COR-L47 (cell line): ENCODE measurements around the gene RPP40.

Experiments
- DNase-seq: peaks from one replicate; lab custom pipeline; 2025; lab: John Stamatoyannopoulos, UW

Gene RPP40

GRCh38 chr6:4969609-4970285 is 34.1 kb downstream of the RPP40 start:
- no peak for DNase-seq

GRCh38 chr6:4967301-4968030 is 36.4 kb downstream of the RPP40 start:
- DNase-seq = no peak

GRCh38 chr6:4965562-4966389 is 38.1 kb downstream of the RPP40 start:
- DNase-seq = no peak

- DNase-seq = no peak
Measured at GRCh38 chr6:4964675-4965561, 38.9 kb downstream of the RPP40 start.

- DNase-seq = no peak
Measured at GRCh38 chr6:4962905-4963304, 40.9 kb downstream of the RPP40 start.

- DNase-seq = no peak
Measured at GRCh38 chr6:4961322-4962168, 42.3 kb downstream of the RPP40 start.

- no peak for DNase-seq
Measured at GRCh38 chr6:4958624-4959023, 45.2 kb downstream of the RPP40 start.

GRCh38 chr6:4957521-4958231 is 46.2 kb downstream of the RPP40 start:
- DNase-seq = no peak

GRCh38 chr6:4956625-4957024 is 47.2 kb downstream of the RPP40 start:
- no peak for DNase-seq

- no peak for DNase-seq
Measured at GRCh38 chr6:4953440-4953839, 50.4 kb downstream of the RPP40 start.

- DNase-seq = no peak
Measured at GRCh38 chr6:4950836-4951533, 52.9 kb downstream of the RPP40 start.

- no peak for DNase-seq
Measured at GRCh38 chr6:4950076-4950475, 53.8 kb downstream of the RPP40 start.

GRCh38 chr6:4948781-4949450 is 54.9 kb downstream of the RPP40 start:
- no peak for DNase-seq

GRCh38 chr6:4947716-4948115 is 56.1 kb downstream of the RPP40 start:
- no peak for DNase-seq

GRCh38 chr6:4946521-4946920 is 57.3 kb downstream of the RPP40 start:
- no peak for DNase-seq
